ENCODE results near the gene BRSK1. TPM values are rescaled to one million over a fixed set of nuclear protein-coding genes. Genes with fewer than 3 reads are reported as not detected.

The BRSK1 gene
- total and polyA plus RNA-seq, 2 of the 13 experiments (the other 11 are each of a cell fraction or from before 2014, with no cell fraction given): 0.18 to 1.2 TPM

DNA sequence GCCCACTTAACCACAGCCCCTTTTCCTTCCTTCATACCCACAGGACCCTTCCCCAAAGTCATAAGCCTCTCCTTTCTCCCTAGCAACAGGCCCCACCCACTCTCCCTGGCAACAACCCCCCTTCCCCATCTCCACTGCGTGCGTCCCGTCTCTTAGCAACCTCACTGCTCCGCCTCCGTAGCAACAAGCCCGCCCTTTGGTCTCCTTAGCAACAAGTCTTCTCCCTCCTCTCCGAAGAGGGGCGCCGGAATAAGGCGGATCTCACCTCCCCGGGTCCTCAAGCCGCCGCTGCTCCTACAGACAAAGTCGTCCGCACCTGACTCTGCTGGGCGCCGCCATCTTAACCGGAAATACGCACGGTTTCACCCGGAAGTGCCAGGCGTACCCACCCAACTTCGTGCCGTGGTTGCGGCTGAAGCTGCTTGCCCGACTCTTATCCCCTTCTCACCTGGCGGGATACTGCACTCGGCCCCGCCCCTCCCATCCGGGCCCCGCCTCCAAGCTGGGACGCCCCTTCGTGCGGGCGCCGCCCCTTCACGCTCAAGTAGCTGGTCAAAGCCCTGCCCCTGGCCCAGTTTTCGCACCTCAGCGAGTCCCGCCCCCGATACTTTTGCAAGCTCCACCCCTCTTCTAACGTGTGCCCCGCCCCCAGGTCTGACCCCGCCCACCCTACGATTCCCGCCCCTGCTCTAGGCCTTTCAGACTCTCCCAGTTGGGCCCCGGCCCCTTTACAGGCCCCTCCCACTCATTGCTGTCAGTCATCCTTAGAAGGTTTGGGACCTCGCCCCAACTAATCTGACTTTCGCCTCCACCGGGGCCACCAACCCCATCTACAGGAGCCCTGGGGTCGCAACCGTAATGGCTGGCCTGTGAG is 3.8 kb upstream of the BRSK1 start, which contains the start of gene HSPBP1 (continued):
- TF ChIP-seq, protein P1, sequence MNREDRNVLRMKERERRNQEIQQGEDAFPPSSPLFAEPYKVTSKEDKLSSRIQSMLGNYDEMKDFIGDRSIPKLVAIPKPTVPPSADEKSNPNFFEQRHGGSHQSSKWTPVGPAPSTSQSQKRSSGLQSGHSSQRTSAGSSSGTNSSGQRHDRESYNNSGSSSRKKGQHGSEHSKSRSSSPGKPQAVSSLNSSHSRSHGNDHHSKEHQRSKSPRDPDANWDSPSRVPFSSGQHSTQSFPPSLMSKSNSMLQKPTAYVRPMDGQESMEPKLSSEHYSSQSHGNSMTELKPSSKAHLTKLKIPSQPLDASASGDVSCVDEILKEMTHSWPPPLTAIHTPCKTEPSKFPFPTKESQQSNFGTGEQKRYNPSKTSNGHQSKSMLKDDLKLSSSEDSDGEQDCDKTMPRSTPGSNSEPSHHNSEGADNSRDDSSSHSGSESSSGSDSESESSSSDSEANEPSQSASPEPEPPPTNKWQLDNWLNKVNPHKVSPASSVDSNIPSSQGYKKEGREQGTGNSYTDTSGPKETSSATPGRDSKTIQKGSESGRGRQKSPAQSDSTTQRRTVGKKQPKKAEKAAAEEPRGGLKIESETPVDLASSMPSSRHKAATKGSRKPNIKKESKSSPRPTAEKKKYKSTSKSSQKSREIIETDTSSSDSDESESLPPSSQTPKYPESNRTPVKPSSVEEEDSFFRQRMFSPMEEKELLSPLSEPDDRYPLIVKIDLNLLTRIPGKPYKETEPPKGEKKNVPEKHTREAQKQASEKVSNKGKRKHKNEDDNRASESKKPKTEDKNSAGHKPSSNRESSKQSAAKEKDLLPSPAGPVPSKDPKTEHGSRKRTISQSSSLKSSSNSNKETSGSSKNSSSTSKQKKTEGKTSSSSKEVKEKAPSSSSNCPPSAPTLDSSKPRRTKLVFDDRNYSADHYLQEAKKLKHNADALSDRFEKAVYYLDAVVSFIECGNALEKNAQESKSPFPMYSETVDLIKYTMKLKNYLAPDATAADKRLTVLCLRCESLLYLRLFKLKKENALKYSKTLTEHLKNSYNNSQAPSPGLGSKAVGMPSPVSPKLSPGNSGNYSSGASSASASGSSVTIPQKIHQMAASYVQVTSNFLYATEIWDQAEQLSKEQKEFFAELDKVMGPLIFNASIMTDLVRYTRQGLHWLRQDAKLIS (CRISPR knock-in tag; IDR thresholded peaks at IDR 0.05): no peak
- TF ChIP-seq HCFC1 (IDR thresholded peaks at IDR 0.05; ENCODE audit: low read depth, low read length) (peak; percentile 68), NR3C1 (CRISPR knock-in tag; IDR thresholded peaks at IDR 0.05) (no peak), ZNF772 (CRISPR knock-in tag; IDR thresholded peaks at IDR 0.05) (peak; percentile 63; the same call in 1 of the 2 replicates), TEAD3 (CRISPR knock-in tag; optimal IDR thresholded peaks at IDR 0.05; ENCODE audit: borderline replicate concordance) (peak; percentile 83), ZNF503 (CRISPR knock-in tag; IDR thresholded peaks at IDR 0.05) (no peak), HNF1A (IDR thresholded peaks at IDR 0.05; ENCODE audit: low read depth) (no peak), HNF1A (CRISPR knock-in tag; IDR thresholded peaks at IDR 0.05; ENCODE audit: borderline replicate concordance) (no peak; the same call in 1 of the 2 replicates), ZNF687 (CRISPR knock-in tag; IDR thresholded peaks at IDR 0.05) (peak; percentile 77), ZNF382 (CRISPR knock-in tag; IDR thresholded peaks at IDR 0.05; ENCODE audit: borderline replicate concordance) (no peak), NCOR1 (IDR thresholded peaks at IDR 0.05; ENCODE audit: borderline replicate concordance, low read length) (0 out of 2 replicates have a peak, but pooled peaks have one; percentile 28), TCF7L2 (IDR thresholded peaks at IDR 0.05; ENCODE audit: low read depth, low read length) (no peak)
